GM15510 (cell line): ENCODE results near the gene CEBPE.

Experiments used
- POLR2A ChIP-seq: IDR thresholded peaks from 3 replicates; pipeline ENCODE4 v1.6.1; 2011; ENCODE audit warnings: borderline replicate concordance; ENCODE audit not compliant: insufficient read length; ENCODE audit errors: extremely low read depth

Gene CEBPE

GRCh38 chr14:23089498-23090253, 29.4 kb downstream of the CEBPE start:
- TF ChIP-seq POLR2A: no peak

GRCh38 chr14:23086565-23086964, 32.5 kb downstream of the CEBPE start:
- TF ChIP-seq POLR2A: no peak

- no peak for TF ChIP-seq POLR2A
These were observed 33.6 kb downstream of the CEBPE start for GRCh38 chr14:23085458-23085857.

- TF ChIP-seq POLR2A: no peak
These were observed 38.6 kb downstream of the CEBPE start for GRCh38 chr14:23080474-23080873.

GRCh38 chr14:23079716-23080115, 39.3 kb downstream of the CEBPE start:
- no peak for TF ChIP-seq POLR2A

GRCh38 chr14:23078692-23079116, 40.4 kb downstream of the CEBPE start:
- TF ChIP-seq POLR2A: no peak

- no peak for TF ChIP-seq POLR2A
These were observed 41.1 kb downstream of the CEBPE start for GRCh38 chr14:23077962-23078361.

GRCh38 chr14:23076785-23077408, 42.2 kb downstream of the CEBPE start:
- TF ChIP-seq POLR2A: no peak

GRCh38 chr14:23074906-23075305, 44.1 kb downstream of the CEBPE start:
- no peak for TF ChIP-seq POLR2A

GRCh38 chr14:23071921-23072539, 47.0 kb downstream of the CEBPE start:
- TF ChIP-seq POLR2A: no peak

GRCh38 chr14:23071244-23071920, 47.7 kb downstream of the CEBPE start:
- TF ChIP-seq POLR2A: peak; percentile 79

GRCh38 chr14:23070262-23071129, 48.6 kb downstream of the CEBPE start:
- no peak for TF ChIP-seq POLR2A

GRCh38 chr14:23069413-23069806, 49.6 kb downstream of the CEBPE start:
- no peak for TF ChIP-seq POLR2A

- TF ChIP-seq POLR2A: no peak
These were observed 50.2 kb downstream of the CEBPE start for GRCh38 chr14:23068789-23069412.
